Testis (tissue), 2 donors: ENCODE data around the gene DHCR7.

ENCODE experiments used
- POLR2A ChIP-seq: fragments of 450-650 bp; IDR thresholded peaks from one replicate; pipeline ENCODE4 v1.6.1; 2017; ENCODE audit warnings: antibody characterized with exemption, mild to moderate bottlenecking, moderate library complexity
- TF ChIP-seq, protein P1 (sequence below), 3 experiments: fragments of 450-650 bp in 2 of 3; fragments of 200-600 bp in 1 of 3; sonication (generic) in 1 of 3; IDR thresholded peaks; one replicate each; pipeline ENCODE4 v1.5.1; 2016 to 2019; ENCODE audit warnings: antibody characterized with exemption in 3 of 3, mild to moderate bottlenecking in 2 of 3, moderate library complexity in 1 of 3

DNA sequence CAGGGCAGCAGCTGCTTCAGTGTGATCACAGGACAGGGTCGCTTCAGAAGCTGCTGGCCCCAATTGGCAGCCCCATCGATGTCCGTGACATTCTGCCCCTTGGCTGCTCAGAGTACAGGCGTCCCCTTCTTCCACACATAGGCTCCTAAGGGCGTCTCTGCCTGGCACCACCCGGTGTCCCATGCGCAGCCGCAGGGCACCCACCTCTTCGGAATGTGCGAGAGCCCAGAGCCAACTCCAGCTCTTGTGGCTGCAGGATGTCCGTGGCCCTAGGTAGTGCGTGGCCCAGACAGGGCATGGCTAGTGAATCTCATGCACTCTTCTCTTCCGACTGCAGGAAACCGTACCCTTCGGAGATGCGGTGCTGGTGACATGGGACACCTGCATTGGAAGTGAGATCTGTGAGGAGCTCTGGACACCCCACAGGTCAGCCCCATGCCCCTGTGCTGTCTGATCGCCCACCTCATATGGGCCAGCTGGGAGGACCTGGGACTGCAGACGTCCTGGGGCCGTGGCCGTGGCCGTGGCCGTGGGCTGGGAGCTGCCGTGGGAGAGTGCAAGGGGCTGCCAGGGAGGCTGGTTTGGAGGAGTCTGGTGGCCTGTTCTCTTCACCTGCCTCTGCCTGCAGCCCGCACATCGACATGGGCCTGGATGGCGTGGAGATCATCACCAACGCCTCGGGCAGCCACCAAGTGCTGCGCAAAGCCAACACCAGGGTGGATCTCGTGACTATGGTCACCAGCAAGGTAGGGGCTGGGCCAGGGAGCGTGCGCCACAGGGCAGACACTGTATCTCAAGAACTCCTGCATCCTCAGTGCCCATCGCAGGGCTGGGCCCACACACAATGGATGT lies 25.0 kb upstream of the DHCR7 start:
- no peak for TF ChIP-seq POLR2A
- TF ChIP-seq, protein P1, sequence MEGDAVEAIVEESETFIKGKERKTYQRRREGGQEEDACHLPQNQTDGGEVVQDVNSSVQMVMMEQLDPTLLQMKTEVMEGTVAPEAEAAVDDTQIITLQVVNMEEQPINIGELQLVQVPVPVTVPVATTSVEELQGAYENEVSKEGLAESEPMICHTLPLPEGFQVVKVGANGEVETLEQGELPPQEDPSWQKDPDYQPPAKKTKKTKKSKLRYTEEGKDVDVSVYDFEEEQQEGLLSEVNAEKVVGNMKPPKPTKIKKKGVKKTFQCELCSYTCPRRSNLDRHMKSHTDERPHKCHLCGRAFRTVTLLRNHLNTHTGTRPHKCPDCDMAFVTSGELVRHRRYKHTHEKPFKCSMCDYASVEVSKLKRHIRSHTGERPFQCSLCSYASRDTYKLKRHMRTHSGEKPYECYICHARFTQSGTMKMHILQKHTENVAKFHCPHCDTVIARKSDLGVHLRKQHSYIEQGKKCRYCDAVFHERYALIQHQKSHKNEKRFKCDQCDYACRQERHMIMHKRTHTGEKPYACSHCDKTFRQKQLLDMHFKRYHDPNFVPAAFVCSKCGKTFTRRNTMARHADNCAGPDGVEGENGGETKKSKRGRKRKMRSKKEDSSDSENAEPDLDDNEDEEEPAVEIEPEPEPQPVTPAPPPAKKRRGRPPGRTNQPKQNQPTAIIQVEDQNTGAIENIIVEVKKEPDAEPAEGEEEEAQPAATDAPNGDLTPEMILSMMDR (IDR thresholded peaks at IDR 0.05), result no peak
